Right lobe of liver (tissue), 6 donors: ENCODE data around the gene CDH16. TPM values are rescaled to one million over a fixed set of nuclear protein-coding genes. Genes with fewer than 3 reads are reported as not detected.
"Not testable (repeated sequence)": the region's sequence is repeated elsewhere in the genome, so short reads cannot be mapped to it uniquely, and the experiment has no call there.

Source experiments
- ATAC-seq, 4 donors: fragments of 200-7000 bp; cut with Tn5 transposase; one replicate each; pipeline ENCODE4 v1.9.1; 2020; ENCODE audit warnings: mild to moderate bottlenecking in 4 of 4, moderate library complexity in 4 of 4
- DNase-seq, 3 donors: peaks; one replicate each; pipeline ENCODE4 v3.0.0-alpha.2; 2020
- H3K27ac ChIP-seq, 3 donors: fragments of 200-600 bp; one replicate each; pipeline ENCODE4 v1.8.0; 2022
- H3K27me3 ChIP-seq, 2 donors: fragments of 200-600 bp; one replicate each; pipeline ENCODE4 v1.8.0; 2022
- H3K36me3 ChIP-seq, 4 donors: fragments of 200-600 bp; sonication (generic) in 1 of 4; one replicate each; pipeline versions ENCODE4 v1.5.1 to v1.8.0; 2017 to 2022; ENCODE audit warnings: control low read depth in 1 of 4
- H3K4me1 ChIP-seq, 4 donors: fragments of 200-600 bp; sonication (generic) in 1 of 4; one replicate each; pipeline versions ENCODE4 v1.5.1 to v1.8.0; 2017 to 2022; ENCODE audit warnings: control low read depth in 1 of 4
- H3K4me3 ChIP-seq, 3 donors: fragments of 200-600 bp; one replicate each; pipeline ENCODE4 v1.8.0; 2022
- H3K9me3 ChIP-seq, 4 donors: fragments of 200-600 bp; sonication (generic) in 1 of 4; one replicate each; pipeline versions ENCODE4 v1.5.1 to v1.8.0; 2017 to 2022; ENCODE audit warnings: control low read depth in 1 of 4
- CTCF ChIP-seq, 4 donors: fragments of 200-600 bp in 3 of 4; fragments of 450-650 bp in 1 of 4; IDR thresholded peaks; one replicate each; pipeline versions ENCODE4 v1.5.1 to v1.8.0; 2016 to 2022; ENCODE audit warnings: antibody characterized with exemption in 4 of 4, mild to moderate bottlenecking in 2 of 4
- POLR2A ChIP-seq: fragments of 450-650 bp; IDR thresholded peaks from one replicate; pipeline ENCODE4 v1.6.1; 2017; ENCODE audit warnings: antibody characterized with exemption, mild to moderate bottlenecking
- WGBS: methylation state at CpG from one replicate; pipeline ENCODE4 v1.1.6; 2018; ENCODE audit warnings: low coverage, low lambda C conversion rate; ENCODE audit not compliant: insufficient coverage; ENCODE audit errors: missing lambda C conversion rate; 5-methylcytosine and 5-hydroxymethylcytosine counted together
- intact Hi-C, 2 donors: fragments of 100-400 bp; cut with DNase I; formaldehyde crosslinking; loops; one replicate each; pipeline versions ENCODE4 v1.11.2 to v1.14.1; 2022
- total RNA-seq, 6 experiments: library from RNA; depleted of rRNA in 2 of 6; stranded (reverse); fragments of >200 nt in 2 of 6; fragmentation: NEBNext Ultra II Directional in 3 of 6; extraction: Animal tissue kit (Norgen Biotek cat#: 25700) in 3 of 6; gene quantifications; one replicate each; pipeline versions ENCODE4 v1.1.0 to v1.2.4, GENCODE V29; 2016 to 2023
- donor health status: DM: no; HTN: yes; CAD: no.
- donor health status: DM: no; HTN: no; CAD: no.
- donor health status: DM: no; HTN: no; CAD: no.
- donor health status: DM: no; HTN: yes; CAD: no.
- donor health status: DM: no; HTN: yes; CAD: no.

The CDH16 gene
- total RNA-seq, 6 experiments from 2014 or later = 0.07 to 0.47 (median 0.22) TPM; not detected in 2

- TF ChIP-seq CTCF (IDR thresholded peaks at IDR 0.05) (no peak), POLR2A (no peak)
- Histone ChIP-seq H3K27me3 (no peaks in the 10 kb centered on the region), H3K4me3 (no peak overlapping the region), H3K9me3 (no peaks in the 10 kb centered on the region), H3K4me1 (peaks cover 0 to 51% (median 23%) of the 10 kb centered on the region in 4 donors), H3K27ac (no peak overlapping the region), H3K36me3 (no peaks in the 10 kb centered on the region)
- ATAC-seq (no peak), DNase-seq (no peak)
- intact Hi-C loops = no loop called here
- WGBS = 80% methylated on average over 1 of the region's 1 CpG
Measured at GRCh38 chr16:66960270-66960669, 41.6 kb upstream of the CDH16 start.

DNA sequence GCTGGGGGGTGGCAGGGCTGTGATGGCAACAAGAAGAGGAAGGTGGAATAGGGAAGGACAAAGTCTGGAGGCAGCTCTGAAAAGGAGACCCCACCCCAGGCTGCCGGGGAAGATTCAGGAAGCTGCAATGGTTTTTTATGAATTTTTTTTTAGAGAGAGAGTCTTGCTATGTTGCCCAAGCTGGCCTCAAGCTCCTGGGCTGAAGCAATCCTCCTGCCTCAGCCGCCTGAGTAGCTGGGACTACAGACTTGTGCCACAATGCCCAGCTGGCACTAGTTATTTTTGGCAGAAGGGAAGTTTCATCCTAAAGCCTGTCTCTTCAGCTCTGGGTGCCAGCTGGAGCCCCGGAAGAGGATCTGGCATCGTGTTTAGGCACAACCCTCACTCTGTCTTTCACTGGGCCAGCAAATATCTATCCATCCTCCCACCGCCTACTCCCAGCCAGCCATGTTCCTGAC is 41.0 kb upstream of the CDH16 start:
- intact Hi-C loops = no loop called here
- Histone ChIP-seq H3K4me1 (peaks cover 0 to 51% (median 23%) of the 10 kb centered on the region in 4 donors), H3K36me3 (no peaks in the 10 kb centered on the region), H3K9me3 (no peaks in the 10 kb centered on the region), H3K27me3 (no peaks in the 10 kb centered on the region), H3K27ac (no peak overlapping the region), H3K4me3 (no peak overlapping the region)
- DNase-seq (no peak), ATAC-seq (no peak)
- TF ChIP-seq POLR2A = no peak
- 67% methylated on average over 1 of the region's 5 CpGs for WGBS

DNA sequence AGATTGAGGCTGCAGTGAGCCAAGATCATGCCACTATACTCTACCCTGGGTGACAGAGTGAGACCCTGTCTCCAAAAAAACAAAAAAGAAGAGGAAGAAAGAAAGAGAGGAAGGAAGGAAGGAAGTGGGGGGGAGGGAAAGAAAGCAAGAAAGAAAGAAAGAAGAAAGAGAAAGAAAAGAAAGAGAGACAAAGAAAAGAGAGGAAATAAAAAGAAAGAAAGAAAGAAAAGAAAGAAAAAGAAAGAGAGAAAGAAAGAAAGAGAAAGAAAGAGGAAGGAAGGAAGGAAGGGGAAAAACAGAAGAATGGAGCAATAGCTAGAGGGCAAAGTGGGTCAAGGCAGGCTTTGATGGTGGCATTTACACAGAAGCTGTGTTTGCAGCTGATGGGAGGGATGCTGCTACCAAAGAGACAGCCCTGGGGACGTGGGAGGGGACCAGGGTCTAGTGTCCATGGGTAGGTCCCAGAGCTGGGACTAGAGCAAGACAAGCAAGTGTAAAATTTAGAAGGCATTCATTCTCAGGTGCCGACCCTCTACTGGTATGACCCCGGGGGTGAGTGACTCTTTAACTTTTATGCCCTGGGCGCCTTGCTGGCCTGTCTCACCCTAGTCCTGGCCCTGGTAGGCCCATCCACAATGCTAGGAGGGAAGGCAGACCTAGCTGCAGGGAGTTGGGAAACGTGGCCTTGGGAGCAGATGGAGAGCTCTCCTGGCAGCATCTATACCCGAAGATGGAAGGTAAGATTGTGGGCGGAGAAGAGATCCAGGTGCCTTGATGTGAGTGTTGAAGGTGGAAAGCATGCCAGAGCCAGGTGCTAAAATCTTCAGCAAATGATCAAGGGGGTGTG is 40.4 kb upstream of the CDH16 start:
- TF ChIP-seq POLR2A = no peak
- no peak for TF ChIP-seq CTCF (IDR thresholded peaks at IDR 0.05)
- no peak overlapping the region for H3K4me3 ChIP-seq
- intact Hi-C loops = no loop called here
- no peaks in the 10 kb centered on the region for H3K36me3 ChIP-seq
- peaks cover 0 to 45% (median 22%) of the 10 kb centered on the region in 4 donors for H3K4me1 ChIP-seq
- no peak overlapping the region for H3K27ac ChIP-seq
- WGBS = 84% methylated on average over 3 of the region's 7 CpGs
- H3K9me3 ChIP-seq = no peaks in the 10 kb centered on the region
- no peak for ATAC-seq
- no peaks in the 10 kb centered on the region for H3K27me3 ChIP-seq
- DNase-seq = no peak

- DNase-seq = peak in 1 of 3 donors; percentile 35
- peak in 1 of 4 donors; percentile 7 for ATAC-seq
- intact Hi-C loops, H3K4me3 ChIP-seq, H3K9me3 ChIP-seq, H3K27me3 ChIP-seq, H3K36me3 ChIP-seq: not testable (repeated sequence)
- H3K4me1 ChIP-seq = peaks cover 0 to 22% (median 11%) of the 10 kb centered on the region in 4 donors
- WGBS = no CpG with 5 or more reads among the region's 1 CpG
- peak overlapping the region in 2 of 3 donors; percentile 70 to 73 for H3K27ac ChIP-seq
Measured at GRCh38 chr16:66956154-66956457, 37.4 kb upstream of the CDH16 start.

DNA sequence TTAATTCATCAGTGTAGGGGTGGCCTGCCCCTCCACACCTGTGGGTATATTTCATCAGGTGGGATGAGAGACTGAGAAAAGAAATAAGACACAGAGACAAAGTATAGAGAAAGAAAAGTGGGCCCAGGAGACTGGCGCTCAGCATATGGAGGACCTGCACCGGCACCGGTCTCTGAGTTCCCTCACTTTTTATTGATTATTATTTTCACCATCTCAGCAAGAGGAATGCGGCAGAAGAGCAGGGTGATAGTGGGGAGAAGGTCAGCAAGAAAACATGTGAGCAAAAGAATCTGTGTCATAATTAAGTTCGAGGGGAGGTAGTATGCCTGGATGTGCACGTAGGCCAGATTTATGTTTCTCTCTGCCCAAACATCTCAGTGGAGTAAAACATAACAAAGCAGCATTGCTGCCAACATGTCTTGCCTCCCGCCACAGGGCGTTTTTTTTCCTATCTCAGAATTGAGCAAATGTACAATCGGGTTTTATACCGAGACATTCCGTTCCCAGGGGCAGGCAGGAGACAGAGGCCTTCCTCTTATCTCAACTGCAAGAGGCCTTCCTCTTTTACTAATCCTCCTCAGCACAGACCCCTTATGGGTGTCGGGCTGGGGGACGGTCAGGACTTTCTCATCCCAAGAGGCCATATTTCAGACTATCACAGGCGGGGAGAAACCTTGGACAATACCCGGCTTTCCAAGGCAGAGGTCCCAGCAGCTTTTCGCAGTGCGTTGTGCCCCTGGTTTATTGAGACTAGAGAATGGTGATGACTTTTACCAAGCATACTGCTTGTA is 36.9 kb upstream of the CDH16 start:
- H3K36me3 ChIP-seq, H3K9me3 ChIP-seq, H3K27me3 ChIP-seq, H3K4me3 ChIP-seq, ATAC-seq, intact Hi-C loops: not testable (repeated sequence)
- DNase-seq = peak in 1 of 3 donors; percentile 27
- 33% methylated on average over 17 of the region's 17 CpGs for WGBS
- Histone ChIP-seq H3K27ac (peak overlapping the region; percentile 57 to 73 (median 70)), H3K4me1 (peaks cover 0 to 22% (median 11%) of the 10 kb centered on the region in 4 donors)
